Neuronal stem cell (in vitro differentiated cells): Measurements from ENCODE around the gene WDR5B.

Source experiments
- DNase-seq: peaks from one replicate; pipeline ENCODE4 v3.0.0-alpha.2; 2013; ENCODE audit warnings: low spot score
- H2AFZ ChIP-seq: one replicate; pipeline ENCODE4 v1.6.1; 2013; ENCODE audit warnings: mild to moderate bottlenecking, low read length, inconsistent platforms
- H2AK5ac ChIP-seq: 2 replicates; pipeline ENCODE4 v1.6.1; 2013; ENCODE audit warnings: low read depth, mild to moderate bottlenecking, inconsistent platforms, low read length, moderate library complexity, mixed read lengths
- H2BK120ac ChIP-seq: 2 replicates; pipeline ENCODE4 v1.6.1; 2013; ENCODE audit warnings: low read depth, mild to moderate bottlenecking, inconsistent platforms, low read length, moderate library complexity, mixed read lengths
- H2BK12ac ChIP-seq: one replicate; pipeline ENCODE4 v1.6.1; 2013; ENCODE audit warnings: low read length, inconsistent platforms
- H2BK15ac ChIP-seq: 2 replicates; pipeline ENCODE4 v1.6.1; 2013; ENCODE audit warnings: mild to moderate bottlenecking, low read length, inconsistent platforms, mixed read lengths
- H2BK5ac ChIP-seq: one replicate; pipeline ENCODE4 v1.6.1; 2013; ENCODE audit warnings: inconsistent platforms, mild to moderate bottlenecking, low read length, moderate library complexity
- H3K14ac ChIP-seq: one replicate; pipeline ENCODE4 v1.6.1; 2013; ENCODE audit warnings: low read length, inconsistent platforms
- H3K18ac ChIP-seq: 2 replicates; pipeline ENCODE4 v1.6.1; 2013; ENCODE audit warnings: low read length, inconsistent platforms
- H3K23ac ChIP-seq: 2 replicates; pipeline ENCODE4 v1.6.1; 2013; ENCODE audit warnings: low read depth, mild to moderate bottlenecking, mixed read lengths, low read length, inconsistent platforms; ENCODE audit not compliant: poor library complexity
- H3K27ac ChIP-seq: replicated peaks from 3 replicates; pipeline ENCODE4 v1.5.1; 2013; ENCODE audit warnings: low read length, inconsistent platforms
- H3K27me3 ChIP-seq, 3 experiments: 2 replicates each; pipeline ENCODE4 v1.6.1; 2013; ENCODE audit warnings: low read length in 3 of 3, mild to moderate bottlenecking in 2 of 3, inconsistent platforms in 1 of 3, low read depth in 1 of 3, mixed read lengths in 1 of 3, moderate library complexity in 1 of 3; ENCODE audit not compliant: control insufficient read depth in 3 of 3, insufficient read depth in 3 of 3
- H3K36me3 ChIP-seq, 2 donors: replicated peaks in 1 of 2; 2 replicates each; pipeline ENCODE4 v1.6.1; 2013; ENCODE audit warnings: low read length in 2 of 2; ENCODE audit not compliant: control insufficient read depth in 2 of 2, insufficient read depth in 2 of 2
- H3K4ac ChIP-seq: 2 replicates; pipeline ENCODE4 v1.6.1; 2013; ENCODE audit warnings: inconsistent platforms, mild to moderate bottlenecking, low read length, moderate library complexity
- H3K4me1 ChIP-seq, 2 donors: 1 replicate in 1 of 2; 2 replicates in 1 of 2; pipeline ENCODE4 v1.6.1; 2013; ENCODE audit warnings: low read length in 2 of 2, low read depth in 1 of 2; ENCODE audit not compliant: control insufficient read depth in 2 of 2, insufficient read depth in 1 of 2
- H3K4me2 ChIP-seq: one replicate; pipeline ENCODE4 v1.6.1; 2013; ENCODE audit warnings: mild to moderate bottlenecking, low read length, inconsistent platforms; ENCODE audit not compliant: insufficient read depth, poor library complexity, severe bottlenecking
- H3K4me3 ChIP-seq, 2 donors: 2 replicates each; pipeline ENCODE4 v1.5.1; 2013; ENCODE audit warnings: low read length in 2 of 2, mild to moderate bottlenecking in 2 of 2, inconsistent platforms in 1 of 2, moderate library complexity in 1 of 2
- H3K79me1 ChIP-seq: one replicate; pipeline ENCODE4 v1.6.1; 2013; ENCODE audit warnings: low read depth, mild to moderate bottlenecking, inconsistent platforms, low read length, moderate library complexity
- H3K9ac ChIP-seq: one replicate; pipeline ENCODE4 v1.6.1; 2013; ENCODE audit warnings: mild to moderate bottlenecking, low read depth, low read length, inconsistent platforms; ENCODE audit not compliant: poor library complexity
- H3K9me3 ChIP-seq, 2 donors: replicated peaks in 1 of 2; 2 replicates each; pipeline versions ENCODE3 to v1.6.1; 2013; ENCODE audit warnings: low read length in 2 of 2, mild to moderate bottlenecking in 2 of 2, inconsistent platforms in 1 of 2, low read depth in 1 of 2, mixed read lengths in 1 of 2, moderate library complexity in 1 of 2; ENCODE audit not compliant: control insufficient read depth in 2 of 2, insufficient read depth in 1 of 2
- H4K8ac ChIP-seq: one replicate; pipeline ENCODE4 v1.6.1; 2013; ENCODE audit warnings: low read depth, mild to moderate bottlenecking, inconsistent platforms, low read length, moderate library complexity
- H4K91ac ChIP-seq: one replicate; pipeline ENCODE4 v1.6.1; 2013; ENCODE audit warnings: low read length, low read depth, mild to moderate bottlenecking, inconsistent platforms; ENCODE audit not compliant: poor library complexity
- WGBS, 2 donors: extraction: QIAGEN DNeasy Blood & Tissue Kit; methylation state at CpG; one replicate each; pipeline ENCODE4 v1.1.7; 2013; ENCODE audit warnings: missing lambda C conversion rate in 2 of 2, mixed read lengths in 1 of 2; ENCODE audit not compliant: insufficient read length in 2 of 2, insufficient replicate concordance in 1 of 2; ENCODE audit errors: extremely low coverage in 2 of 2; 5-methylcytosine and 5-hydroxymethylcytosine counted together

WDR5B gene

DNA sequence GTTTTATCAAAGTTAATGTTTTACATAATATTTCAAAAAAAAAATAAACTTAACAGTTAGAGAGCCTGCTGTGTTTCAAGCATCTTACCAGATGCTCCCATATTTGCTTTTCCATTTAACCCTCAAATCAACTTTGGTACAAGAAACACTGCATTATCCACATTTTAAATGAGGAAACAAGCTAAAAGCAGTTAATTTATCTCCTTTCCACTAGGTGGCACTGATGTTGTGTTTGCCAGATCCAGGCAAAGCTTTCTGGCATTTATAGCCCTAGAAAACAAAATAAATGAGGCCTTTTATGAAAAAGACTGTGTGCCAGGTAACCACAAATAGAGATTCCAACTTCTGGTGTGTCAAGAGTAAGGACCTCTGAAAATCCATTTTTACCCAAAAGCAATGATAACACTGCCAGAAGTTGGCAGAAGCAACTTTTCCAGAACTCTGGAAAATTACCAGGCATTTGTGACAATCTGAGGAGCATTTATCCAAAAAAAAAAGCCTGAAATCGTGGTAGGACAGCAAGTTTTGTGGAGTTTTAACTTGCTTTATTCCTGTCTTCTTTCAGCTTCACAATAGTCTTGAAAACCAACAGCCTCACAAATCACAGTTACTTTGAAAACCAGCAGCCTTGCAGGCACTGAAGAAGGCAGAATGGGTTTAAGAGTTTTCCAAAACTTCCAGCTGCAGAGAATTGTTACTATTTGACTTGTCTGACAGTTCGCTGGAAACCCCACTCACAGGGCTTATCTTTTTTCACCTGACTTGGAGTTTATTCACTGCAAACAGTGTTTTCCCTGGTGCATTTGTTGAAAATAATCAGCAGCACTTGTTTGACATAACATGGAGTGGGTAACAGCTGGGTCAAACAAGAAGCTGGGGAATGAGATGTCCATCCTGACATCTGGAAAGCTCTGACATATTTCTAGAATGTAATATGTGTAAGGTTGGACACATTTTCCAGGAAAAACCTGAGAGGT lies 22.7 kb downstream of the WDR5B start:
- H2BK15ac ChIP-seq: no peak overlapping the region
- peak overlapping the region; percentile 25 for H2AFZ ChIP-seq
- H2AK5ac ChIP-seq: no peak overlapping the region
- no peaks in the 10 kb centered on the region for H3K79me1 ChIP-seq
- H3K36me3 ChIP-seq: no peaks in the 10 kb centered on the region
- H3K14ac ChIP-seq: no peak overlapping the region
- H3K18ac ChIP-seq: no peak overlapping the region
- H4K91ac ChIP-seq: no peak overlapping the region
- no peak overlapping the region for H2BK5ac ChIP-seq
- H3K4me2 ChIP-seq: no peak overlapping the region
- no peaks in the 10 kb centered on the region for H3K27me3 ChIP-seq
- no peak overlapping the region for H3K4ac ChIP-seq
- DNase-seq: peak; percentile 20
- H4K8ac ChIP-seq: no peak overlapping the region
- H2BK120ac ChIP-seq: no peak overlapping the region
- H2BK12ac ChIP-seq: no peak overlapping the region
- no peak overlapping the region for H3K27ac ChIP-seq
- WGBS, 2 donors: no CpG with 5 or more reads among the region's 2 CpGs
- H3K9ac ChIP-seq: no peak overlapping the region
- no peak overlapping the region for H3K23ac ChIP-seq
- H3K4me3 ChIP-seq: no peak overlapping the region
- peaks cover 0 to 2% of the 10 kb centered on the region in 2 donors for H3K4me1 ChIP-seq
- H3K9me3 ChIP-seq: no peaks in the 10 kb centered on the region

- DNase-seq: no peak
- Histone ChIP-seq H3K14ac (no peak overlapping the region), H3K27me3 (no peaks in the 10 kb centered on the region), H3K4me1 (peaks cover 0 to 2% of the 10 kb centered on the region in 2 donors), H3K36me3 (no peaks in the 10 kb centered on the region), H2AFZ (no peak overlapping the region), H4K8ac (no peak overlapping the region), H3K79me1 (no peaks in the 10 kb centered on the region), H2BK12ac (no peak overlapping the region), H2AK5ac (no peak overlapping the region), H3K18ac (no peak overlapping the region), H3K9ac (no peak overlapping the region), H3K4me3 (no peak overlapping the region), H2BK120ac (no peak overlapping the region), H3K27ac (no peak overlapping the region), H2BK5ac (no peak overlapping the region), H3K23ac (no peak overlapping the region), H3K9me3 (no peaks in the 10 kb centered on the region), H2BK15ac (no peak overlapping the region), H3K4ac (no peak overlapping the region), H4K91ac (no peak overlapping the region), H3K4me2 (no peak overlapping the region)
- no CpG with 5 or more reads among the region's 2 CpGs for WGBS, 2 donors
Measured at GRCh38 chr3:122391681-122392446, 24.0 kb downstream of the WDR5B start.

GRCh38 chr3:122390665-122391064 lies 25.2 kb downstream of the WDR5B start:
- Histone ChIP-seq H3K14ac (no peak overlapping the region), H3K4me2 (no peak overlapping the region), H3K9ac (no peak overlapping the region), H3K79me1 (no peaks in the 10 kb centered on the region), H3K4me1 (peaks cover 0 to 2% of the 10 kb centered on the region in 2 donors), H2AFZ (no peak overlapping the region), H3K4me3 (no peak overlapping the region), H2AK5ac (no peak overlapping the region), H3K18ac (no peak overlapping the region), H2BK15ac (no peak overlapping the region), H3K23ac (no peak overlapping the region), H2BK12ac (no peak overlapping the region), H4K91ac (no peak overlapping the region), H3K9me3 (no peaks in the 10 kb centered on the region), H3K4ac (no peak overlapping the region), H3K27ac (no peak overlapping the region), H2BK5ac (no peak overlapping the region), H3K27me3 (no peaks in the 10 kb centered on the region), H4K8ac (no peak overlapping the region), H3K36me3 (no peaks in the 10 kb centered on the region), H2BK120ac (no peak overlapping the region)
- DNase-seq: no peak
- WGBS, 2 donors: no CpG with 5 or more reads among the region's 4 CpGs

DNA sequence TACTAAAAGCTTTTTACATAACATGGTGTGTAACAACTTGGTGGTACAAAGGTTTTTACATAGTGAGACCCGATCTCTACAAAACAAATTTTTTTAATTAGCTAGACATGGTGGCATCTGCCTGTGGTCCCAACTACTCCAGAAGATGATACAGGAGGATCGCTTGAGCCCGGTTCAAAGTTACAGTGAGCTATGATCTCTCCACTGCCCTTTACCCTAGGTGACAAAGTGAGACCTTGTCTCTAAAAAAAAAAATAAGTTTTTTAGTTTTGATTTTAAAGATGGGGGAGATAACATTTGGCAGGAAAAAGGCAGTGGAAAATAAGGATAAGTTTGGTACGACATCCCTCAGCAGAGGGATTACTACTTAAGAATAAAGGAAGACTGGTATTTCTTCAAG lies 26.0 kb downstream of the WDR5B start:
- no peak overlapping the region for H2BK12ac ChIP-seq
- no peak overlapping the region for H2BK15ac ChIP-seq
- no peak overlapping the region for H2BK5ac ChIP-seq
- no peak overlapping the region for H3K27ac ChIP-seq
- WGBS, 2 donors: no CpG with 5 or more reads among the region's 4 CpGs
- H3K9ac ChIP-seq: no peak overlapping the region
- no peak overlapping the region for H3K4me3 ChIP-seq
- H3K14ac ChIP-seq: no peak overlapping the region
- no peaks in the 10 kb centered on the region for H3K9me3 ChIP-seq
- H4K91ac ChIP-seq: no peak overlapping the region
- no peak overlapping the region for H3K18ac ChIP-seq
- no peak overlapping the region for H2BK120ac ChIP-seq
- H3K4me2 ChIP-seq: no peak overlapping the region
- H3K4ac ChIP-seq: no peak overlapping the region
- H3K4me1 ChIP-seq: peaks cover 0 to 2% of the 10 kb centered on the region in 2 donors
- no peak overlapping the region for H2AK5ac ChIP-seq
- H3K36me3 ChIP-seq: no peaks in the 10 kb centered on the region
- H3K27me3 ChIP-seq: no peaks in the 10 kb centered on the region
- no peak overlapping the region for H4K8ac ChIP-seq
- no peak overlapping the region for H3K23ac ChIP-seq
- DNase-seq: no peak
- H2AFZ ChIP-seq: no peak overlapping the region
- no peaks in the 10 kb centered on the region for H3K79me1 ChIP-seq
